ENCODE data around the gene CEACAM6. TPM values are rescaled to one million over a fixed set of nuclear protein-coding genes. Genes with fewer than 3 reads are reported as not detected.

Gene CEACAM6
- total and polyA plus RNA-seq, 9 of the 15 experiments (the other 6 are each of a cell fraction or from before 2014, with no cell fraction given): 0.24 TPM; not detected in 8

DNA sequence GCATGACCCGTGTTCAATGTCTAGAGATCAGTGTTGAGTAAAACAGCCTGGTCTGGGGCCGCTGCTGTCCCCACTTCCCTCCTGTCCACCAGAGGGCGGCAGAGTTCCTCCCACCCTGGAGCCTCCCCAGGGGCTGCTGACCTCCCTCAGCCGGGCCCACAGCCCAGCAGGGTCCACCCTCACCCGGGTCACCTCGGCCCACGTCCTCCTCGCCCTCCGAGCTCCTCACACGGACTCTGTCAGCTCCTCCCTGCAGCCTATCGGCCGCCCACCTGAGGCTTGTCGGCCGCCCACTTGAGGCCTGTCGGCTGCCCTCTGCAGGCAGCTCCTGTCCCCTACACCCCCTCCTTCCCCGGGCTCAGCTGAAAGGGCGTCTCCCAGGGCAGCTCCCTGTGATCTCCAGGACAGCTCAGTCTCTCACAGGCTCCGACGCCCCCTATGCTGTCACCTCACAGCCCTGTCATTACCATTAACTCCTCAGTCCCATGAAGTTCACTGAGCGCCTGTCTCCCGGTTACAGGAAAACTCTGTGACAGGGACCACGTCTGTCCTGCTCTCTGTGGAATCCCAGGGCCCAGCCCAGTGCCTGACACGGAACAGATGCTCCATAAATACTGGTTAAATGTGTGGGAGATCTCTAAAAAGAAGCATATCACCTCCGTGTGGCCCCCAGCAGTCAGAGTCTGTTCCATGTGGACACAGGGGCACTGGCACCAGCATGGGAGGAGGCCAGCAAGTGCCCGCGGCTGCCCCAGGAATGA is 48.4 kb upstream of the CEACAM6 start (continued):
- TF ChIP-seq ZMIZ1 (IDR thresholded peaks at IDR 0.05; ENCODE audit: low read depth in 2 of 2, low read length in 2 of 2): no peak
- TF ChIP-seq, protein P1, sequence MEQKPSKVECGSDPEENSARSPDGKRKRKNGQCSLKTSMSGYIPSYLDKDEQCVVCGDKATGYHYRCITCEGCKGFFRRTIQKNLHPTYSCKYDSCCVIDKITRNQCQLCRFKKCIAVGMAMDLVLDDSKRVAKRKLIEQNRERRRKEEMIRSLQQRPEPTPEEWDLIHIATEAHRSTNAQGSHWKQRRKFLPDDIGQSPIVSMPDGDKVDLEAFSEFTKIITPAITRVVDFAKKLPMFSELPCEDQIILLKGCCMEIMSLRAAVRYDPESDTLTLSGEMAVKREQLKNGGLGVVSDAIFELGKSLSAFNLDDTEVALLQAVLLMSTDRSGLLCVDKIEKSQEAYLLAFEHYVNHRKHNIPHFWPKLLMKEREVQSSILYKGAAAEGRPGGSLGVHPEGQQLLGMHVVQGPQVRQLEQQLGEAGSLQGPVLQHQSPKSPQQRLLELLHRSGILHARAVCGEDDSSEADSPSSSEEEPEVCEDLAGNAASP (IDR thresholded peaks at IDR 0.05): no peak
- TF ChIP-seq ZNF408 (CRISPR knock-in tag; IDR thresholded peaks at IDR 0.05; ENCODE audit: low read depth): no peak
- TF ChIP-seq, protein P2, sequence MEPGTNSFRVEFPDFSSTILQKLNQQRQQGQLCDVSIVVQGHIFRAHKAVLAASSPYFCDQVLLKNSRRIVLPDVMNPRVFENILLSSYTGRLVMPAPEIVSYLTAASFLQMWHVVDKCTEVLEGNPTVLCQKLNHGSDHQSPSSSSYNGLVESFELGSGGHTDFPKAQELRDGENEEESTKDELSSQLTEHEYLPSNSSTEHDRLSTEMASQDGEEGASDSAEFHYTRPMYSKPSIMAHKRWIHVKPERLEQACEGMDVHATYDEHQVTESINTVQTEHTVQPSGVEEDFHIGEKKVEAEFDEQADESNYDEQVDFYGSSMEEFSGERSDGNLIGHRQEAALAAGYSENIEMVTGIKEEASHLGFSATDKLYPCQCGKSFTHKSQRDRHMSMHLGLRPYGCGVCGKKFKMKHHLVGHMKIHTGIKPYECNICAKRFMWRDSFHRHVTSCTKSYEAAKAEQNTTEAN (CRISPR knock-in tag; IDR thresholded peaks at IDR 0.05): no peak
- TF ChIP-seq TEAD4 (IDR thresholded peaks at IDR 0.05; ENCODE audit: low read length): no peak
- TF ChIP-seq TEAD4 (CRISPR knock-in tag; IDR thresholded peaks at IDR 0.05; ENCODE audit: borderline replicate concordance): no peak
- TF ChIP-seq ZFPM2 (CRISPR knock-in tag; IDR thresholded peaks at IDR 0.05): no peak
- no peak for TF ChIP-seq GTF2F1 (IDR thresholded peaks at IDR 0.05; ENCODE audit: low read depth, low read length)
- no peak for TF ChIP-seq BRCA1 (IDR thresholded peaks at IDR 0.05)
- no peak for TF ChIP-seq BRCA1 (CRISPR knock-in tag; IDR thresholded peaks at IDR 0.05)
- TF ChIP-seq DPF2 (IDR thresholded peaks at IDR 0.05): 0 out of 2 replicates have a peak, but pooled peaks have one; percentile 28
- TF ChIP-seq, protein P3, sequence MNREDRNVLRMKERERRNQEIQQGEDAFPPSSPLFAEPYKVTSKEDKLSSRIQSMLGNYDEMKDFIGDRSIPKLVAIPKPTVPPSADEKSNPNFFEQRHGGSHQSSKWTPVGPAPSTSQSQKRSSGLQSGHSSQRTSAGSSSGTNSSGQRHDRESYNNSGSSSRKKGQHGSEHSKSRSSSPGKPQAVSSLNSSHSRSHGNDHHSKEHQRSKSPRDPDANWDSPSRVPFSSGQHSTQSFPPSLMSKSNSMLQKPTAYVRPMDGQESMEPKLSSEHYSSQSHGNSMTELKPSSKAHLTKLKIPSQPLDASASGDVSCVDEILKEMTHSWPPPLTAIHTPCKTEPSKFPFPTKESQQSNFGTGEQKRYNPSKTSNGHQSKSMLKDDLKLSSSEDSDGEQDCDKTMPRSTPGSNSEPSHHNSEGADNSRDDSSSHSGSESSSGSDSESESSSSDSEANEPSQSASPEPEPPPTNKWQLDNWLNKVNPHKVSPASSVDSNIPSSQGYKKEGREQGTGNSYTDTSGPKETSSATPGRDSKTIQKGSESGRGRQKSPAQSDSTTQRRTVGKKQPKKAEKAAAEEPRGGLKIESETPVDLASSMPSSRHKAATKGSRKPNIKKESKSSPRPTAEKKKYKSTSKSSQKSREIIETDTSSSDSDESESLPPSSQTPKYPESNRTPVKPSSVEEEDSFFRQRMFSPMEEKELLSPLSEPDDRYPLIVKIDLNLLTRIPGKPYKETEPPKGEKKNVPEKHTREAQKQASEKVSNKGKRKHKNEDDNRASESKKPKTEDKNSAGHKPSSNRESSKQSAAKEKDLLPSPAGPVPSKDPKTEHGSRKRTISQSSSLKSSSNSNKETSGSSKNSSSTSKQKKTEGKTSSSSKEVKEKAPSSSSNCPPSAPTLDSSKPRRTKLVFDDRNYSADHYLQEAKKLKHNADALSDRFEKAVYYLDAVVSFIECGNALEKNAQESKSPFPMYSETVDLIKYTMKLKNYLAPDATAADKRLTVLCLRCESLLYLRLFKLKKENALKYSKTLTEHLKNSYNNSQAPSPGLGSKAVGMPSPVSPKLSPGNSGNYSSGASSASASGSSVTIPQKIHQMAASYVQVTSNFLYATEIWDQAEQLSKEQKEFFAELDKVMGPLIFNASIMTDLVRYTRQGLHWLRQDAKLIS (CRISPR knock-in tag; IDR thresholded peaks at IDR 0.05): no peak
- TF ChIP-seq ATF7 (IDR thresholded peaks at IDR 0.05): peak; percentile 61
- no peak for TF ChIP-seq MCM2 (IDR thresholded peaks at IDR 0.05; ENCODE audit: low read depth)
- TF ChIP-seq CREM (IDR thresholded peaks at IDR 0.05; ENCODE audit: low read depth): peak; percentile 30; the same call in 1 of the 2 replicates
- TF ChIP-seq ZNF239 (CRISPR knock-in tag; IDR thresholded peaks at IDR 0.05): no peak
- no peak for TF ChIP-seq ZNF764 (CRISPR knock-in tag; IDR thresholded peaks at IDR 0.05; ENCODE audit: low read depth)
- no peak; the same call in 1 of the 2 replicates for TF ChIP-seq SIN3B (IDR thresholded peaks at IDR 0.05; ENCODE audit: low read depth)
- no peak for TF ChIP-seq ZNF695 (CRISPR knock-in tag; IDR thresholded peaks at IDR 0.05)
